Ovary (tissue), 3 donors: ENCODE data around the gene CCDC167.

Experiments used
- CTCF ChIP-seq, 3 donors: fragments of 450-650 bp in 2 of 3; fragments of 200-600 bp in 1 of 3; IDR thresholded peaks; one replicate each; pipeline versions ENCODE4 v1.5.1 to v1.8.0; 2016 to 2022; ENCODE audit warnings: antibody characterized with exemption in 3 of 3, mild to moderate bottlenecking in 1 of 3
- EP300 ChIP-seq: sonication (generic); formaldehyde crosslinking; IDR thresholded peaks from one replicate; pipeline ENCODE4 v1.6.1; 2017; ENCODE audit warnings: antibody characterized with exemption
- POLR2A ChIP-seq: fragments of 450-650 bp; IDR thresholded peaks from one replicate; pipeline ENCODE4 v1.6.1; 2017; ENCODE audit warnings: antibody characterized with exemption, mild to moderate bottlenecking, moderate library complexity
- donor health status: DM: no; HTN: no; CAD: no.

- no peak for TF ChIP-seq EP300
- no peak for TF ChIP-seq POLR2A
- TF ChIP-seq CTCF (IDR thresholded peaks at IDR 0.05), result no peak
These were observed 22.5 kb downstream of the CCDC167 start for GRCh38 chr6:37477191-37477590.
